Astrocyte of the cerebellum (primary cell): ENCODE data around the gene TEPSIN.

Source experiments
- DNase-seq: peaks from one replicate; pipeline ENCODE4 v3.0.0-alpha.2; 2011; ENCODE audit warnings: low read depth
- H3K4me3 ChIP-seq: 2 replicates; pipeline ENCODE4 v1.5.1; 2011; ENCODE audit warnings: mild to moderate bottlenecking, low read depth, low read length, moderate library complexity
- CTCF ChIP-seq: IDR thresholded peaks from 2 replicates; pipeline ENCODE4 v1.5.1; 2012; ENCODE audit warnings: low read length, low read depth, moderate library complexity, mild to moderate bottlenecking; ENCODE audit errors: missing control alignments
- in situ Hi-C: cut with HindIII; loops from 2 replicates; pipeline ENCODE4 v1.10.0; 2017; ENCODE audit warnings: low sequenced_read_pairs

TEPSIN gene

GRCh38 chr17:81213978-81214377 lies 24.9 kb downstream of the TEPSIN start:
- H3K4me3 ChIP-seq: no peak overlapping the region
- in situ Hi-C loops: no loop called here
- TF ChIP-seq CTCF: no peak
- DNase-seq: no peak

- no peak overlapping the region for H3K4me3 ChIP-seq
- in situ Hi-C loops: no loop called here
- DNase-seq: no peak
- TF ChIP-seq CTCF: no peak
Observed at GRCh38 chr17:81212365-81212764, 26.5 kb downstream of the TEPSIN start.

DNA sequence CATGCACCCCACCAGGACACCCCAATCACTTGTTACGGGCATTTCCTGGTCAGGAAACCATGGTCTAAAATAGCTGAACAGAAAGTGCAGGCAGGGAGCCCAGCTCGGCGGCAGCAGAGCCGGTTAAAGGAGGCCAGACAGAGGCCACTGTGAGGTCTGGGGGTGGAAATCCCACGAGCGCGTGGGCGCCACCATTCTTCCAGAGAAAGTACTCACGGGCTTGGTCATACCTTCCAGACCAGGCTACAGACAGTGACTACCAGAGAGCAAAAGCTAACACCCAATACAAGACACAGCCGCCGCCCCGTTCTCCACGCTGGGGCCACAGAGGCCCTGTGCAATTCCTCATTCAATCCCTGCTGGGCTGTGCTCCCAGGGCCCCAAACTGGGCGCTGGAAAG lies 28.0 kb downstream of the TEPSIN start:
- H3K4me3 ChIP-seq: no peak overlapping the region
- no peak for DNase-seq
- in situ Hi-C loops: no loop called here
- no peak for TF ChIP-seq CTCF

DNA sequence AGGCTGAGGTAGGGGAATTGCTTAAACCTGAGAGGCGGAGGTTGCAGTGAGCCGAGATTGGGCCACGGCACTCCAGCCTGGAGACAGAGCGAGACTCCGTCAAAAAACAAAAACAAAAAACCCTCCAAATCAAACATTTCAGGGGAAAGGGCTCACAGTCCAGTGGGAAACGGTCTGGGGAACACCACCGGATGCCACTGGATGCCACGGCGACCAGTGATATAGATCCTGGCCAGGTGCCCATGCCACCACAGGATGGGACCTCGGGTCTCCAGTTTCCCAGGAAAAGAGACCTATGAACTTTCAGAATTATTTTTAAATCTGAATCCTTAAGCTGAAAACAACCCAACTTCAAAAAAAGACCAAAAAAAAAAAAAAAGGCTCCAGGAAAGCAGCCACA lies 28.4 kb downstream of the TEPSIN start:
- DNase-seq: no peak
- no peak overlapping the region for H3K4me3 ChIP-seq
- in situ Hi-C loops: no loop called here
- TF ChIP-seq CTCF: no peak

DNA sequence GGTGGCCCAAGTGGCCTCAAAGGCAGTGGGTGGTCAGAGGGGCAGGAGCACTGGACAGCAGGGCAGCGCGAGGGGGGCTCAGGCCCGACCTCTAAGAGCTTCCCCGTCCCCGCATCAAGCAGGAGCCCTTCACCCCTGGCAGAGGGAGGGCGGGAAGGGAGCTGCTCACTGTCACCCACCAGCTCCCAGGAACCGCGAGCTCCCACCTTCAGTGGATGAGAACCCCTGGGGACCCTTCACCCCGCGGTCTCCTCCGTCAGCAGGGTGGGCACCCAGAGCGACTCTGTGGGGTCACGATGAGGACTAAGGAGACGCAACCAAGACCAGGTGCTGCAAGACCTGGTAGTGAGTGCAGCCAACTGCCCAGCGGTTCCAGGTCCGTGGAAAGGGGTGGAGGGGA lies 29.7 kb downstream of the TEPSIN start:
- in situ Hi-C loops: no loop called here
- no peak for TF ChIP-seq CTCF
- DNase-seq: no peak
- H3K4me3 ChIP-seq: no peak overlapping the region

DNA sequence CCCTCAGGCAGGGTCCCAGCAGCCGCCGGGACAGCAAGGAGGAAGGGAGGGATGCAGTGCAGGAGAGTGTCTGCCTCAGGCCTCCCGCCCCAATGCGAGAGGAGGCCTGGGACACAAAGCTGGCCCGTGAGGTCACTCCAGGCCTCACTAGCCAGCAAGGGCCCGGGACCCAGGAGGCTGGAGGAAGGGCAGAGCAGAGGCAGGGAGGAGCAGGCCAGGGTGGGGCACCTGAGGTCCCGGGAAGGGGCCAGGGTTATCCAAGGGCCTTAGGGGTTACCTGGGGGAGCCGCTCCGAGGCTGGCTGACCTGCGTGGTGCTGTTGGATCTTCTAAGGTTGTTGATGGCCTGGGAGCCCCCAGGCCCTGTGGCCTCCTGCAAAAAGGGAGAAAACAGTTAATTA lies 30.2 kb downstream of the TEPSIN start:
- no peak overlapping the region for H3K4me3 ChIP-seq
- DNase-seq: no peak
- no peak for TF ChIP-seq CTCF
- in situ Hi-C loops: no loop called here
